Spleen (tissue), 7 donors: ENCODE results near the gene ALG5.

Source experiments
- POLR2A ChIP-seq, 3 donors: fragments of 450-650 bp; IDR thresholded peaks; one replicate each; pipeline ENCODE4 v1.5.1; 2017; ENCODE audit warnings: antibody characterized with exemption in 3 of 3, mild to moderate bottlenecking in 1 of 3
- TF ChIP-seq, protein P1 (sequence below), 11 experiments: fragments of 200-600 bp in 7 of 11; fragments of 450-650 bp in 4 of 11; sonication (generic) in 4 of 11; IDR thresholded peaks in 8 of 11; conservative IDR thresholded peaks in 3 of 11; 1 replicate in 7 of 11; 2 replicates in 4 of 11; pipeline versions ENCODE4 v1.4.0 to v1.8.0; 2016 to 2021; ENCODE audit warnings: antibody characterized with exemption in 11 of 11, inconsistent platforms in 4 of 11, mild to moderate bottlenecking in 1 of 11
- donor health status: DM: no; HTN: no; CAD: no; lungs with moderate emphysema.
- donor health status: DM: no; HTN: no; CAD: no.
- donor health status: DM: no; HTN: no; CAD: no.

DNA sequence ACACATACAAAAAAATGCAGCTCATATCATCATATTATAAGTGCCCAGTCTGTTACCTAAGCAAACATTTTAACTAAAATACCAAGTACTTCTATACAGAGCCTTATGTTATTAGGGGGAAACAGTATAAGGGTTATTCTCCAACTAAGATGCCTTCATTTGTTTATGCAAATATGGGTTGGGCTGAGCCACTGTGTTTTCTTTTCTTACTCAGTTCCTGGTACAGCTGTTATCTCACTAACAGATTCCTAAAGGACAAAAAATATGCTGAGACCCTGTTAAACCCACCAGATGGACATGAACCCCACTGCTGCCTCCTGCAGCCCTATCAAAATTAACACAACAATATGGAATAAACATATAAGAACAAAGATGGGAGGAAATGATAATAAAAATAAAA lies 44.6 kb downstream of the ALG5 start:
- TF ChIP-seq, protein P1, sequence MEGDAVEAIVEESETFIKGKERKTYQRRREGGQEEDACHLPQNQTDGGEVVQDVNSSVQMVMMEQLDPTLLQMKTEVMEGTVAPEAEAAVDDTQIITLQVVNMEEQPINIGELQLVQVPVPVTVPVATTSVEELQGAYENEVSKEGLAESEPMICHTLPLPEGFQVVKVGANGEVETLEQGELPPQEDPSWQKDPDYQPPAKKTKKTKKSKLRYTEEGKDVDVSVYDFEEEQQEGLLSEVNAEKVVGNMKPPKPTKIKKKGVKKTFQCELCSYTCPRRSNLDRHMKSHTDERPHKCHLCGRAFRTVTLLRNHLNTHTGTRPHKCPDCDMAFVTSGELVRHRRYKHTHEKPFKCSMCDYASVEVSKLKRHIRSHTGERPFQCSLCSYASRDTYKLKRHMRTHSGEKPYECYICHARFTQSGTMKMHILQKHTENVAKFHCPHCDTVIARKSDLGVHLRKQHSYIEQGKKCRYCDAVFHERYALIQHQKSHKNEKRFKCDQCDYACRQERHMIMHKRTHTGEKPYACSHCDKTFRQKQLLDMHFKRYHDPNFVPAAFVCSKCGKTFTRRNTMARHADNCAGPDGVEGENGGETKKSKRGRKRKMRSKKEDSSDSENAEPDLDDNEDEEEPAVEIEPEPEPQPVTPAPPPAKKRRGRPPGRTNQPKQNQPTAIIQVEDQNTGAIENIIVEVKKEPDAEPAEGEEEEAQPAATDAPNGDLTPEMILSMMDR (IDR thresholded peaks at IDR 0.05 in 8 of 11, conservative IDR thresholded peaks at IDR 0.05 in 3 of 11) = no peak
- no peak for TF ChIP-seq POLR2A (IDR thresholded peaks at IDR 0.05)
